Ishikawa (cell line): ENCODE measurements around the gene SLC36A3.

ENCODE experiments used
- CEBPB ChIP-seq: IDR thresholded peaks from 2 replicates; pipeline ENCODE4 v1.6.1; 2012
- CREB1 ChIP-seq: IDR thresholded peaks from 2 replicates; pipeline ENCODE4 v1.6.1; 2012; ENCODE audit warnings: low read depth
- NFIC ChIP-seq: IDR thresholded peaks from 2 replicates; pipeline ENCODE4 v1.6.1; 2012
- RAD21 ChIP-seq: IDR thresholded peaks from 2 replicates; pipeline ENCODE4 v1.6.1; 2012; ENCODE audit warnings: low read depth
- TAF1 ChIP-seq: IDR thresholded peaks from 2 replicates; pipeline ENCODE4 v1.6.1; 2012; ENCODE audit warnings: low read depth, mild to moderate bottlenecking
- TEAD4 ChIP-seq: IDR thresholded peaks from 2 replicates; pipeline ENCODE4 v1.6.1; 2012
- YY1 ChIP-seq: IDR thresholded peaks from 2 replicates; pipeline ENCODE4 v1.6.1; 2012; ENCODE audit warnings: low read depth
- ZBTB7A ChIP-seq: IDR thresholded peaks from 2 replicates; pipeline ENCODE4 v1.6.1; 2012; ENCODE audit warnings: low read depth

DNA sequence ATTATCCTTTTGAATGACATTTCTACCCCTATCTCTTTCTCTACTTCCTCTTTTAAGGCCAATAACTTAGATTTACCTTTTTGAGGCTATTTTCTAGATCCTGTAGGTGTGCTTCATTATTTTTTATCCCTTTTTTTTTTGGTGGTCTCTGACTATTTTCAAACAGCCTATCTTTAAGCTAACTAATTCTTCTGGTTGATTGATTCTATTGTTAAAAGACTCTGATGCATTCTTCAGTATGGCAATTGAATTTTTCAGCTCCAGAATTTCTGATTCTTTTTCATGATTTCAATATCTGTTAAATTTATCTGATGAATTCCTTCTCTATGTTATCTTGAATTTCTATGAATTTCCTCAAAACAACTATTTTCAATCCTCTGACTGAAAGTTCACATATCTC, 7.4 kb upstream of the SLC36A3 start:
- TF ChIP-seq ZBTB7A (no peak), TEAD4 (no peak), RAD21 (no peak), YY1 (no peak), CREB1 (no peak), NFIC (no peak), TAF1 (no peak), CEBPB (no peak)
